ENCODE results near the gene ARHGEF28. TPM values are rescaled to one million over a fixed set of nuclear protein-coding genes. Genes with fewer than 3 reads are reported as not detected.
A peak's percentile ranks its signal among the peaks of the same experiment; 100 is the strongest.

ARHGEF28 gene
- total RNA-seq, 1 donor, result 26.2 TPM

GRCh38 chr5:73971326-73971725, 345.3 kb downstream of the ARHGEF28 start:
- H3K4me3 ChIP-seq (ENCODE audit: low read depth, low read length), result no peak overlapping the region
- TF ChIP-seq CTCF (IDR thresholded peaks at IDR 0.05; ENCODE audit: insufficient read depth, low read length), result no peak
- no peak for DNase-seq (ENCODE audit: low read depth)

DNA sequence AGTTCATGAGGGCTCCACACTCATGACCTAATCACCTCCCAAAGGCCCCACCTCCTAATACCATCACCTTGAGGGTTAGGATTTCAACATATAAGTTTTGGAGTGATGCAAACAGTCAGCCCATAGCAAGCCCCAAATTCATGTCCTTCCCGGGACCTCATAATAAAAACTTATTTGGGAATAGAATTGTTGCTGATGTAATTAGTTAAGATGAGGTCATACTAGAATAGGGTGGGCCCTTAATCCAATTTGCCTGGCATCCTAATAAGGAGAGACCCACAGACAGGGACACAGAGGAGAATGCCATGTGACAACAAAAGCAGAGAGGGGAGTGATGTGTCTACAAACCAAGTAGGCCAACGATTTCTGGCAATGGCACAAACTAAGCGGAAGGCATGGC, 347.1 kb downstream of the ARHGEF28 start:
- H3K4me3 ChIP-seq (ENCODE audit: low read depth, low read length), result no peak overlapping the region
- no peak for DNase-seq (ENCODE audit: low read depth)
- no peak for TF ChIP-seq CTCF (IDR thresholded peaks at IDR 0.05; ENCODE audit: insufficient read depth, low read length)

GRCh38 chr5:73974871-73975360, 348.9 kb downstream of the ARHGEF28 start:
- peak; percentile 33 for DNase-seq (ENCODE audit: low read depth)
- TF ChIP-seq CTCF (IDR thresholded peaks at IDR 0.05; ENCODE audit: insufficient read depth, low read length), result no peak
- H3K4me3 ChIP-seq (ENCODE audit: low read depth, low read length), result no peak overlapping the region

- H3K4me3 ChIP-seq (ENCODE audit: low read depth, low read length), result no peak overlapping the region
- no peak for TF ChIP-seq CTCF (IDR thresholded peaks at IDR 0.05; ENCODE audit: insufficient read depth, low read length)
- no peak for DNase-seq (ENCODE audit: low read depth)
Observed at GRCh38 chr5:73975845-73976244, 349.8 kb downstream of the ARHGEF28 start.

- no peak for TF ChIP-seq CTCF (IDR thresholded peaks at IDR 0.05; ENCODE audit: insufficient read depth, low read length)
- H3K4me3 ChIP-seq (ENCODE audit: low read depth, low read length), result no peak overlapping the region
Observed at GRCh38 chr5:73977146-73977545, 351.1 kb downstream of the ARHGEF28 start.

DNA sequence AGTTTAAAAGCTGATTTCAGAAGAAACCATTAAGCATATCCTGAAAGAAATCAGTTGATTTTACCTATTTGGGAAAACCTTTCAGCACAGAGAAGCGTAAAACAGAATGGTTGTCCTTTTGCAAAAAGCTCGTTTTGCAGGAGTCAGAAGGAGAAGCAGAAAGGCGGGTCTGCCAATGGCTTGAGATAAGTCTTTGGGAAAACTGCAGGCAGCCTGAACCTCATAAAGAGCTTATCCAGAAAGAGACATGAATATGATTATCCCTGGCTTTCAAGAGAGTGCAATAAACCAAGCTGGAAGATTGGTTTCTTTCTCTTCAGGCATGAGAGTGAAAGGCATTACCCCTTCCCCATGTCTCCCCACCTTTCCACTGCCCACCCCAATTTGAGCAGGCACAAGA, 353.3 kb downstream of the ARHGEF28 start:
- no peak for TF ChIP-seq CTCF (IDR thresholded peaks at IDR 0.05; ENCODE audit: insufficient read depth, low read length)
- DNase-seq (ENCODE audit: low read depth), result no peak
- no peak overlapping the region for H3K4me3 ChIP-seq (ENCODE audit: low read depth, low read length)

More at GRCh38 chr5:73977146-73977545, 351.1 kb downstream of the ARHGEF28 start:
- no peak for DNase-seq (ENCODE audit: low read depth)

- H3K4me3 ChIP-seq (ENCODE audit: low read depth, low read length), result no peak overlapping the region
- DNase-seq (ENCODE audit: low read depth), result no peak
- TF ChIP-seq CTCF (IDR thresholded peaks at IDR 0.05; ENCODE audit: insufficient read depth, low read length), result no peak
Observed at GRCh38 chr5:73981704-73982103, 355.7 kb downstream of the ARHGEF28 start.
